ENCODE data around the gene MTCH1.

Gene MTCH1

DNA sequence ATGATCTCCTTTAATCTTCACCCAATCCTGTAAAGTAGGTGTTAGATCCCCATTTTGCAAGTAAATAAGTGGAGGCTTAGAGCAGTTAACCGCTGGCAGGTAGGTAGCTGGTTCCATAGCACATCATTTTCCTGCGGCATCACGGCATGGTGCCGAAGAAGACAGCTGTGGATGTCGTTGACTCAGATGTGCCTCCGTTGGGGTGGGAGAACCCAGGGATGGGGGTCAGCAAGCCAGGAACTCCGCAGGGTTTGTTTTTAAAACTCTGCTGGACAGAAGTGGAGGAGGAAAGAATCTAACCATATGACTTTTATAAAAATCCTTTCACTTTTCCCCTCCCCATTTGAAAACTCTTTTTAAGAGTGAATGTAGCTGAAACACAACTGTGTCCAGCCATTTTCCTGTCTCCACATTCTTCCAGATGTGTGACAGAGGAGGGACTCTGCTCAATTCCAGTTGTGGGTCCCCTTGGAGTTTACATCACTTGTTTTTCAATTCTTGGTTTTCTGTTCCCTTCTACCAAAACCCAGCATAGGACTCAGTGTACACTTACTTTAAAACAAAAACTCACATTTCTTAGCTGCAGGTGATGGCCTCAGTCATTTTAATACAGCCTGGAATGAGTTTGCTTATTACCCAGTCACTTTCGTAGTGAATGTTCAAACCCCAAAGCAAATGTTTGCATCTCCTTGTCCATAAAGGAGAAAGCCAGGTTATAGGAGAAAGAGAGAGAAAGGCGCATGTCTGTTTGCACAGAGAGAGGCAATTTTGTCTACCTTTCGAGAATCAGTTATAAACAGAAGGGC is 59.1 kb downstream of the MTCH1 start:
- DNase-seq (ENCODE audit: low read depth): no peak

DNA sequence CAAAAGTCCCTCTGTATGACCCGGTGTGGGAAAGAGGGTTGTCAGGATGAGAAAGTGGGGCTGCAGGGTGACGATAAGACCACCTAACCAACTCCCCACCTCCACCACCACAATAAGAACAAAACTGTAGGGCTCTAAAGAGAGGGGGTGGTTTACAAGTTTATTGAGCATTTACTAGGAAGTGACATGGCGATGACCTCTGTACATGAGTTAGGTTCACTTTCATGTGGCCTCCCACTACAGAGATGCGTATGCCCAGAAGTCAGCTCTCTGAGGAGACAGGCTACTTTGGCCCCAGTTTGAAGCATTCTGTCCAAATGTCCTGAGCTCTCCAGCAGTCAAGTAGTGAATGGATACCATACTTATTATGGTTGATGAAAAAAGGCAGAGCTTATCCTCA is 60.2 kb downstream of the MTCH1 start:
- DNase-seq (ENCODE audit: low read depth): no peak

DNA sequence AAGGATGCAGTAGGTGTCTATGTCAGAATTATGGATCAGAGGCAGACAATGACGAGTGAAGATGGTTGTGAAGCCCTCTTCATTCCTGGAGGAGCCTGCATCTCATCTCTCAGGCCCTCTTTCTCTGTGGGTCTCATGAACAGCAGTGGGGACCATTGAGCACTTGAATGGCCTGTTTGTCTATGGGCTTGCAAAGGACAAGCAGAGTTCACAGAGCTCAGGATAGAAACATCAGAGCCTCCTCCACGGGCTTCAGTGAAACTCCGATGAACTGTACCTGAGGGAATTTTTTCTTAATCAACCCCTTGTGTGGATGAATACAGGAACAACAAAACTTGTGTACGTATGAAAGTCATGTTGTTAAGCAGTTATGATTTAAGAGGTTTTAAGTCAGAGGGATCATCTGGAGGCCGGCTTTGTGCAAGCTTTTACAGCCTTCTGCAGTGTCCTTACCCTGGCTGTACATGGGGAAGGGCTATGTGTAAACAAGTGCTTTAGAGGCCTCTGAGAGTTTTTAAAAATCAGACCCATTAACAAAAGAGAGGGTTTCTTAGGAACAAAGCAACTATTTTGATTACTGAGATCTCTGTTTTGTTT is 61.1 kb downstream of the MTCH1 start:
- DNase-seq (ENCODE audit: low read depth): no peak

DNA sequence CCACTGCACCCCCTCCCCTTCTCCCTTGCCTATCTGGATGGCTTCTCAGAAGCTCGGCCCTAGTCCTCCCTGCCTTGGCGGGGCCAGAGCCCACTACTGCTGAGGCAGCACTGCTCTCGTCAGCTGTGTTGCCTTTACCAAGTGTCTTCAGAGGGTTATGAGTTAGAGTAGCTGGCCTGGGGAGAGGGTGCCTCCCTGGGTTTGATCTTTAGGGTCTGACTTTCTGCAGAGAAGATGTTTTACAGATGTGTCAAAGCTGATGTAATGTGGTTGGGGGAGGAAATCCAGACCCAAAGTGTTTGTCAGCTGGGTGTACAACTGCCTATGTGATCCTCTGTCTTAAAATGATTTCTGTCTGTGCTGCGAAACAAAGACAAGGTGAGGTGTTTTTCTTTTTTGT is 61.9 kb downstream of the MTCH1 start:
- no peak for DNase-seq (ENCODE audit: low read depth)

DNA sequence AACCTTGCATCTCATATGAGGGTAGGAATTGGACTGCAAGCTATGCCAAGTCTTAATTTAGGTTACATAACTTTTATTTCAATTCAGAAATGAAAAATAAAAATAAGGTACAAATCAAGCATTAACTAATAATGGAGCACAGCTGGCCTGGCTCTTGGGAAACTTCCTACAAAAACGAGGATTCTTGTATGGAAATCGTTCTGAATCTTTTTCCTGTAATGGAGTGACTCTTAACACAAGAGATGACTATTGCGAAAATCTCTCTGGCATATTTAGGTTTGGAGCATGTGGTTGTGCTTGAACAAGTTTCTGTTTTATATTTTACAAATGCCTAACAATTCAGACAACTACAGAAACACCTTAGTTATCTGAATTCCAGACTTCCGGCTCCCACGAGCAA is 65.5 kb downstream of the MTCH1 start:
- DNase-seq (ENCODE audit: low read depth): no peak

DNA sequence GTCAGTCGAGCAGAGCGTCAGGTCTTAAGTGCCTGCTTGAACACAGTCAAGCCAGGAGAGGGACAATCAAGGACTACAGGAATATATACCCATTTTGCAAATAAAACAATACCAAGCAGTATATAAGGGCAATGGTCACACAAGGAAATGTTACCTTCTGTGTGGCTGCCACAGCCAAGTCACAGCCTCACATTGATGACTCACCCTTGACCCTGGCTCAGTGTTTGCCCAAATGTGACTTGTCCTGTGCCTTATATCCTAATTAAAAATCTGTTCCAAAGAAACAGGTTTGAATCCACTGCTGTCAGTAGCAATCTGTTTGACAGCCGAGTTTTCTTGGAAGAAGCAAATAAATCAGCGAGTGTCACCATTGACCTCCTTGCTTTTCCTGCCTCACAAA is 65.9 kb downstream of the MTCH1 start:
- DNase-seq (ENCODE audit: low read depth): no peak

Measured in HS-27A (cell line).